GM19397 (cell line): Measurements from ENCODE around the gene HYAL4.
A peak's percentile ranks its signal among the peaks of the same experiment; 100 is the strongest.
"Not testable (repeated sequence)": the region's sequence is repeated elsewhere in the genome, so short reads cannot be mapped to it uniquely, and the experiment has no call there.

ENCODE experiments used
- ATAC-seq: cut with Tn5 transposase; IDR thresholded peaks from one replicate; pipeline ENCODE4 v1.9.1; 2021; ENCODE audit warnings: mild to moderate bottlenecking, moderate library complexity; ENCODE audit not compliant: unreplicated experiment

The HYAL4 gene, protein sequence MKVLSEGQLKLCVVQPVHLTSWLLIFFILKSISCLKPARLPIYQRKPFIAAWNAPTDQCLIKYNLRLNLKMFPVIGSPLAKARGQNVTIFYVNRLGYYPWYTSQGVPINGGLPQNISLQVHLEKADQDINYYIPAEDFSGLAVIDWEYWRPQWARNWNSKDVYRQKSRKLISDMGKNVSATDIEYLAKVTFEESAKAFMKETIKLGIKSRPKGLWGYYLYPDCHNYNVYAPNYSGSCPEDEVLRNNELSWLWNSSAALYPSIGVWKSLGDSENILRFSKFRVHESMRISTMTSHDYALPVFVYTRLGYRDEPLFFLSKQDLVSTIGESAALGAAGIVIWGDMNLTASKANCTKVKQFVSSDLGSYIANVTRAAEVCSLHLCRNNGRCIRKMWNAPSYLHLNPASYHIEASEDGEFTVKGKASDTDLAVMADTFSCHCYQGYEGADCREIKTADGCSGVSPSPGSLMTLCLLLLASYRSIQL

DNA sequence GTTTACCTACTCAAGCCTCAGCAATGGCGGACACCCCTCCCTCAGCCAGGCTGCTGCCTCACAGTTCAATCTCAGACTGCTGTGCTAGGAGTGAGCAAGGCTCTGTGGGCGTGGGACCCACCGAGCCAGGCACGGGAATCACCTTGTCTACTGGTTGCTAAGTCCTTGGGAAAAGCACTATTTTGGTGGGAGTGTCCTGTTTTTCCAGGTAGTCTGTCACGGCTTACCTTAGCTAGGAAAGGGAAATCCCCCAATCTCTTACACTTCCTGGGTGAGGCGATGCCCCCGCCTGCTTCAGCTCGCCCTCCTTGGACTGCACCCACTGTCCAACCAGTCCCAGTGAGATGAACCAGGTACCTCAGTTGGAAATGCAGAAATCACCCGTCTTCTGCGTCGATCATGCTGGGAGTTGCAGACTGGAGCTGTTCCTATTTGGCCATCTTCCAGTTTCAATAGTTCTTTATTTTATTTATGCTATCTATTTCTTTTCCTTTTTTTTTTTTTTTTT, at the start of gene HYAL4:
Gene HYAL4 (plus strand): TSS at position 458 of the 508 bp plus-strand sequence. CDS start 23,105 bp downstream, outside the sequence.
- no peak for ATAC-seq

DNA sequence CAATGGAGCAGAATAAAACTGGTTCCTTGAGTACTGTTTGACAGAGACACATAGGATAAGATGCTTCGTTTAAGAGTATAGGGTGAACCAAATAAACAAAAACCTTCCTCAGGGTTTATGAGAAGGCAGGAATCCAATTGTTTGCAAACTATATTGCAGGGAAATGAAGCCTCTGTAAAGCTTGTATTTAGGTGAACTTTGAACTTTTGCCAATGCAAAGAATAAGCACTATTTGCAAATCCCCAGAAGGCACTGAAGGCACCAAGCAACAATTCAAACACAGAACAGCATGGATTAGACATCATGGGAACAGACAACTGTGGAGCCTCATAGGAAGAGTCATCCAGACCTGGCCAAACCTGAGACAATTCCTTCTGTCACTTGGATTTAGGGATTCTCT, 49.1 kb upstream of the HYAL4 start:
- no peak for ATAC-seq

DNA sequence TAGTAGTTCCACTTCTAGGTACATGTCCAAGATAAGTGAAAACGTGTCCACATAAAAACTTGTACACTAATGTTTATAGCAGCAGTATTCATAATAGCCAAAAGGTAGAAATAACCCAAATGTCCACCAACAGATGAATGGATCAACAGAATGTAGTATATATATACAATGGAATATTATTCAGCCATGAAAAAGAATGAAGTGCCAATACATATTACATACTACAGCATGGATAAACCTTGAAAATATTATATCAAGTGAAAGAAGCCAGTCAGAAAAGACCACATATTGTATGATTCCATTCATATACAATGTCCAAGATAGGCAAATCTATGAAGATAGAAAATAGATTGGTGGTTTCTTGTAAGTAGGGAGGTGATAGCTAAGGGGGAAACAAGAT, 48.4 kb upstream of the HYAL4 start:
- no peak for ATAC-seq

DNA sequence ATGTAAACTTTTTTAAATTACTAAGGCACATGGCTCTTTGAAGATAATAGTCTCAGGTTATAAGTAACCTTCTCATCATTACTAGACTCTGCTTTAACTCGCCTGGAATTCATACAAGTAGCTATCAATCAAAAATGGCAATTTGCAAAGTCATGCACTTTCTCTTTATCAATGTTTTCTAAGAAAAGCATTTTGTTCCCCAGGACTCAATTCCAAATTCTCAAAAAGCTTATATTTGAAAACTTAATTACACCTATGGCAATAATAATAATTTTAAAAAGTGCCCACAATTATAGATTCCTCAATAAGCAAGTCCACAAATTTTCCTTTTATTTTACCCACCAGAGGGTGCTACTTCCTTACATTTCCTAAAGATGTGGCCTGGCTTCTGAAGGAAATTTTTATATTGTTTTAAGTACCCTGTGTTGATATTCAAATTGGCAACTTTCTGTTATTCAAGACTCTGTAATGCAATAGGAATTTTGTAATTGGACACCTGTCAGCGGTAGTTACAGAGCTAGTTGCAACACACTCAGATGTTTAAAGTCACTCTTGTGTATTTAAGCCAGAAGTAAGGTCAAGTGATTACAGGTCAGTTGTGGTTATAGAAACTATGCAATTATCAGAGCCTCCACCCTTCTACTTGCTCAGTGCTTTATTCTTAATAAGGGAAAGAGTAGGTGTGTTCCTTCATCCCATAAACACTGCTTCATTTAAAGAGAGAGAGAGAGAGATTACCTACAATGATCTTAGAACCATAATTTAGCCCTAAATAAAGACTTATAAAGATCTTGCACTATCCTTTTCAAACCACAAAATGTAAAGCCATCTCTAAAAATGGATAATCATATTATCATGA, 47.1 kb upstream of the HYAL4 start:
- no peak for ATAC-seq

DNA sequence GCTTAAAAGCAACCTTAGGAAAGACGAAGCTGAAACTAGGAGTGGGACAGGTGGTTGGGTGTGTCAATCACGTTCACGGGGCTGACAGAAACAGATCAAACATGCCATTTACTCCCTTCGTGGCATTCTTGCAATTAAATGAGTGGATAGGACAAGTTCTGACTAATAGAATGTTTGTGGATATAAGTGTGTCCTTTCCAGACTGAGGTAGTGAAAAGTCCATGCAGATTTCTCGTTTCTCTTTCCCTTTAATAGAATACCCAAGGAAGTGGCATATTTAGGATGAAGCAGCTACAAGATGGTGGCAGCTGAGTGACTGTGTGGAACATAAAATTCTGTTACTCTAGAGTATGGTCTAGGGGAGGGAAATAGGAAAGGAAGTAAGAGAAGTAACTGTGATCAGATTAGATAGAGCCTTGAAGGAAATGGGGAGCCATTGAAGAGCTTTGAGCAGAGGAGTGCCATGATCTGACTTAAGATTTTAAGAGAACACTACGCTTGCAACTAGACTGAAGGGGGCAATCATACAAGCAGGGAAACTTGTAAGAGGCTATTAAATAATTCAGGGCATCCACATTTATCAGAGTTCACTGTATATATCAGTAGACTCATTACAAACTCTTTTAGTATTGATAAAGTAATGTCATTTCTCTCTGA, 46.3 kb upstream of the HYAL4 start:
- no peak for ATAC-seq

DNA sequence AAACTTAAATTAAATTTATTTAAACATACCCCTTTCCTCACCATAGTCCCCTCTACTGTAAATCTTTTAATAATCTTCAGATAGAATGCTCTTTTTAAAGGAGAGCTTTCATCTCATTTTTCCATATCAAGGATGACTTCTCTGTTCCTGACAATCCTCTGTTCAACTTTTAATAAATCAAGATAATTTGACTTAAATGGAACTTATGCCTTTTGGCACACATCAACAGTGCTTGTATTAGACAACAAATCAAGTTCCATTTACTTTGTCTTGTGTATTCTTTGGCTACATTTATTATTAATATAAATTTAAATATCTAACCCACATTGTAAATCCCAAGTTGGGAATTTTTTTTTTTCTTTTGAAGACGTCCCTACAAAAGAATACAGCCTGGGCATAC, 42.7 kb upstream of the HYAL4 start:
- no peak for ATAC-seq

DNA sequence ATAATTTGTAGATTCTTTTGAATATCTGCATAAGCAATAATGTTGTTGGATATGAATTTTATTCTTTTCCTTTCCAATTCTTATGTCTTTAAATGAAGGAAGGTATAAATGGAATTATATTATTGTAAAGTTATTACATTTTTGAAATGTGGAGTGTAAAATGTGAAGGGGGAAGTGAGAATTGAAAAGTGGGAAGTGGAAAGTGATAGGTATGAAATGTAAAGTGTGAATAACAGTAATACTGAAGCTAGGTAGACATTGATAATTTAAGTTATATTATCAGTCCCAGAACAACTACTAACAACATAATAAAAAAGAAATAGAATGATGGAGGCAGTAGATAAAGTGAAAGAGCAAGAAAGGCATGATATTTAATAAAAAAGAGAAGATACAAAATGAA, 39.7 kb upstream of the HYAL4 start:
- ATAC-seq: no peak

DNA sequence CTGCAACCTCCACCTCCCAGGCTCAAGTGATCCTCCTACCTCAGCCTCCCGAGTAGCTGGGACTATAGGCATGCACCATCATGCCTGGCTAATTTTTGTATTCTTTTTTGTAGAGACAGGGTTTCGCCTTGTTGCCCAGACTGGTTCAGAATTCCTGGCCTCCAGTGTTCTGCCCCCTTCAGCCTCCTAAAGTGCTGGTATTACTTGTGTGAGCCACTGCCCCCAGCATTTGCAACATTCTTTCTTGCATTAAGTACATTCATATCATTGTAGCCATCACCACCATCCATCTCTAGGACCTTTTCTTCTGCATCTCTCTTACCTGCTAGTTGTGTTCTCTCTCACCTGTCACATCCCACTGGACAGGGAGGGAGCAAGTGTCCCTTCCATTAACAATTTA, 35.5 kb upstream of the HYAL4 start:
- ATAC-seq: no peak

DNA sequence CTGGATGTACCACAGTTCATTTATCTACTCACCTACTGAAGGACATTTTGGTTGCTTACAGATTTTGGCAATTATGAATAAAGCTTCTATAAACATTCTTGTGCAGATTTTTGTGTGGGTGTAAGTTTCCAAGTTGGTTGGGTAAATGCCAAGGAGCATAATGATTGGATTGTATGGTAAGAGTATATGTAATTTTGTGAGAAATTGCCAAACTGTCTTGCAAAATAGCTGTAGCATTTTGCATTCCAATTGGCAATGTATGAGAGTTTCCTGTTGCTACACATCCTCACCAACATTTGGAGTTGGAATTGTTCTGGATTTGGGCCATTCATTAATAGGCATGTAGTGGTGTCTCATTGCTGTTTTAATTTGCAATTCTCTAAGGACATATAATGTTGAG, 33.9 kb upstream of the HYAL4 start:
- no peak for ATAC-seq

DNA sequence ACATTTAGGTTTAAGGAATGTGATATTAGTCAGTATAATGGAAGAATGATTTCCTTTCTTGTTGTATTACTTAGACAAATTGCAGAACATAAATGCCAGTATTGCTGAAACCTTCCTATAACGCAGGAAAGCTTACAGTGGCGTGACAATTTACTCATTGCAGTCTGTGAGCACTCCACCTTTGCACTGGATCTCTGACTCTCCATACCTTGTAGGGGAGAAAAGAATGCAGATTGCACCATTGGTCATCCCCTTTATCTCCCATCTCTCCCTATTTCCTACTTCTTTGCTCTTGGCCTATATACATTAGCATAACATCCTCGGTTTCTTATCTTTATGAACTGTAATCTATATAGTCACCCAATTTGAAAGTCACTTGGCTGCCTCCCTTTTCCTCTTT, 28.1 kb upstream of the HYAL4 start:
- no peak for ATAC-seq

DNA sequence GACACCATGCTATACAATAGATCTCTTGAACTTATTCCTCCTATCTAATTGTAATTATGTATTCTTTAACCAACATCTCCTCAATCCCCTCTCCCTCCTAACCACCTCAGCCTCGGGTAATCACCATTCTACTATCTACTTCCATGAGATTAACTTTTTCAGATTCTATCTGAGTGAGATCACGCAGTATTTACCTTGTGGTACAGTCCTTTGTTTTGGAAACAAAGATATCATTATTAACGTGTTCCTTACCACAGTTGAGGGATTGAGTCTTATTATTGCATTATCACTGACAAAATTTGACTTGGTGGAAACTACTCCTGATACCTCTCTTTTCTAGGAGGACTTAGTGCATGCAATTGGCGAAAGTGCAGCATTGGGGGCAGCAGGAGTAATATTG, 26.0 kb upstream of the HYAL4 start:
- ATAC-seq: no peak

DNA sequence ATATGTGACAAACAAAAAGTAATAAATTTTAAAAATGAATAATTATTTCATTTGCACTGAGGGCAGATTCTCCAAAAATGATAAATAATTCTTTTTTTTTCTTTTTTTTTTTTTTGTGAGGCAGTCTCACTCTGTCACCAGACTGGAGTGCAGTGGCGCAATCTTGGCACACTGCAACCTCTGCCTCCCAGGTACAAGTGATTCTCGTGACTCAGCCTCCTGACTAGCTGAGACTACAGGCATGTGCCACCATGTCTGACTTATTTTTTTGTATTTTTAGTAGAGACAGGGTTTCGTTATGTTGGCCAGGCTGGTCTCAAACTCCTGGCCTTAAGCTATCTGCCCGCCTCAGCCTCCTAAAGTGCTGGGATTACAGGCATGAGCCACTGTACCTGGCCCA, 25.2 kb upstream of the HYAL4 start:
- ATAC-seq: not testable (repeated sequence)

DNA sequence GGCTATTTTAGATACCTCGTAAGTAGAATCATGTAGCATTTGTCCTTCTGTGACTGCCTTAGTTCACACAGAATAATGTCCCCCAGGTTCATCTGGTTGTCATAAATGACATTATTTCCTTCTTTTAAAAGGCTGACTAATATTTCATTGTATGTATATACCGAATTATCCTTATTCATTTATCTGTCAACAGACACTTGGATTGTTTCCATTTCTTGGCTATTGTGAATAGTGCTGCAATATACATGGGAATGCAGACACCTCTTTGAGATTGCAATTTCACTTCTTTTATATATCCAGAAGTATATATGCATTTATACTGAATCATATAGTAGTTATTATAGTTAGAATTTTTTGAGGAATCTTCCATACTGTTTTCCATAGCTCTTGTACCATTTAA, 24.1 kb upstream of the HYAL4 start:
- no peak for ATAC-seq

DNA sequence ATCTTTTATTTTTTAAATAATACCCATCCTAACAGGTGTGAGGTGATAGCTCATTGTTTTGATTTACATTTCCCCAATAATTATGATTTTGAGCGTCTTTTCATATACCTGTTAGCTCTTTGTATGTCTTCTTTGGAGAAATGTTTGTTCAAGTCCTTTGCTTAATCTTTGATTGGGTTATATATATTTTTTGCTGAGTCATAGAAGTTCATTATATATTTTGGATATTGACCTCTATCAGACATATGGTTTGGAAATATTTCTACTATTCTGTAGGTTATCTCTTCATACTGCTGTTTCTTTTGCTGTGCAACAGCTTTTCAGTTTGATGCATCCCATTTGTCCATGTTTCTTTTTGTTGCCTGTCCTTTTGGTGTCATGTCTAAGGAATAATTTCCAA, 23.6 kb upstream of the HYAL4 start:
- ATAC-seq: no peak

DNA sequence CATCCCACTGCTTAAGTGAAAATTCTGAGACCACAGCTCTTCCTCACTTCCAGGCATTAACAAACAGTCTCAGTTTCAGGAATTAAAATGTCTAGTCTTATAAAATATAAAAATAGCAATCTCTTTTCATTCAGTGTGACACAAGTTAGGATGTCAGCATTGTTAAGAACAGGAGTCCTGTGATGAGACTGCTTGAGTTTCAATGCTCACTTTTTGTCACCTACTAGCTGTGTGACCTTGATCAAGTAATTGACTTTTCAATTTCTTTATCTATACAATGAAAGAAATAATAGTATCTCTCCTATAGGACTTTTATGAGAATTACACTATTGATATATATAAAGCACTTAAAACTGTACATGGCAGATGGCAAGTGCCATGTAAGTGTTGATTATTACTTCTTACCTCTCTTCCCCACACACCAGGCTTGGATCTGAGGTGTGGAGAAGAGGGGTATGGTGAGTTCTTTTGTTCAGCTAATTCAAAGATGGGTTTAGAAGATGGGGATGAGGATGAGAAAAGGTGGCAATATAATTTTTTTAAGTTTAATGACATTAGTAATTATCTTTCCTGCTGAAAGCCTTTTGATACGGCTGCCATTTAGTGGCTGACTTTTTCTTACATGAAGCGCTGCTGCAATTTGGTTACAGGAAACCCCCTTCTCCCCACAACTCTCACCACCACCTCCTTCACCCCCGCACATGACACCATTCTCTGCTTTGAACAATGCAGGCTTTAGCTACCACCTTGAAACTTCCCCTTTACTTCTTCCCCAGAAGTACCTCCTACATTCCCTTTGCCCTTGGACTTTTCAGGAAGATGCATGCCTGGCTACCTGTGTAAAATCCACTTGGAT, 20.8 kb upstream of the HYAL4 start:
- ATAC-seq: peak; percentile 92

DNA sequence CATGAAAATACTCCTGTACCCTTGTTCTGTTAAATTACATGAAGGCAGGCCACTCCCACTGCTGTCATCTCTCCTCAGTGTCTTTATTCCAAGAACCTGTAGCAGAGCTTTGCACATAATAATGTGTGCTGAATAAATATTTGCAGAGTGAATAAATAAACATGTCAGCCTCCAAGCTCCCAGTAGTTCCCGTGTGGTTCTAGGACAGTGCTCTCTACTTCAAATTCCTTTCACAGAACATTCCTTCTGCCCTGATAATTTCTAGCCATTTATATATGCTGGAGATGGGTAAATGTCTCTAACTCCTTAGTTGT, 20.3 kb upstream of the HYAL4 start:
- no peak for ATAC-seq

DNA sequence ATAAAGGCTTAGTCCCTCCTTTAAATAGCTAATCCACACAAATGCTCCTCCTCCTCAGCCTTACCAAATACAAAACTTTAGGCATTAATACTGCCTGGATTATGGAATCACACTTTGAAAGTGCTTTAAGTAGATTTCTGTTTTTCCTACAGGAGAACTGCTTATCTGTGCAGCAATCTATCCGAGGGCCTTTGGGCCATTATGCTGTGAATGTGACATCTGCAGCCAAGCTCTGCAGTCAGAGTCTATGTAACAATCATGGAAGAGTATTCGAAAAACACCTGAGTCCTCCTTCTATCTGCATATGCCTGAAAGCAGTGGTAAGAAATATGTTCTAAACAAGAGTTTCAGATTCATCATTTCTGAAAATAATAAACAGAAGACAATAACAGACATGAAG, 16.2 kb upstream of the HYAL4 start:
- no peak for ATAC-seq

DNA sequence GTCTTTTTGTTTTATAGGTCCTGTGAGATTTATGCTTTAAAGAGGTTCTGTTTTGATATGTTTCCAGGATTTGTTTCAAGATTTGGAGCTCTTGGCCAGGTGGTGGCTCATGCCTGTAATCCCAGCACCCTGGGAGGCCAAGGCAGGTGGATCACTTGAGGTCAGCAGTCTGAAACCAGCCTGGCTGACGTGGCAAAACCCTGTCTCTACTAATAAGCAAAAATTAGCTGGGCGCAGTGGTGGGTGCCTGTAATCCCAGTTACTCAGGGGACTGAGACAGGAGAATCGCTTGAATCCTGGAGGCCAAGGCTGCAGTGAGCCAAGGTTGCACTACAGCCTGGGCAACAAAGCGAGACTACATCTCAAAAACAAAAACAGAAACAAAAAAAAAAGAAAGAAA, 8.3 kb upstream of the HYAL4 start:
- ATAC-seq: no peak

DNA sequence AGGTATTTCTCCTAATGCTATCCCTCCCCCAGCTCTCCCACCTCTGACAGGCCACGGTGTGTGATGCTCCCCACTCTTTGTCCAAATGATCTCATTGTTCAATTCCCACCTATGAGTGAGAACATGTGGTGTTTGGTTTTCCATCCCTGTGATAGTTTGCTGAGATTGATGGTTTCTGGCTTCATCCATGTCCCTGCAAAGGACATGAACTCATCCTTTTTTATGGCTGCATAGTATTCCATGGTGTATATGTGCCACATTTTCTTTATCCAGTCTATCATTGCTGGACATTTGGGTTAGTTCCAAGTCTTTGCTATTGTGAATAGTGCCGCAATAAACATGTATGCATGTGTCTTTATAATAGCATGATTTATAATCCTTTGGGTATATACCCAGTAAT, 5.9 kb upstream of the HYAL4 start:
- not testable (repeated sequence) for ATAC-seq

DNA sequence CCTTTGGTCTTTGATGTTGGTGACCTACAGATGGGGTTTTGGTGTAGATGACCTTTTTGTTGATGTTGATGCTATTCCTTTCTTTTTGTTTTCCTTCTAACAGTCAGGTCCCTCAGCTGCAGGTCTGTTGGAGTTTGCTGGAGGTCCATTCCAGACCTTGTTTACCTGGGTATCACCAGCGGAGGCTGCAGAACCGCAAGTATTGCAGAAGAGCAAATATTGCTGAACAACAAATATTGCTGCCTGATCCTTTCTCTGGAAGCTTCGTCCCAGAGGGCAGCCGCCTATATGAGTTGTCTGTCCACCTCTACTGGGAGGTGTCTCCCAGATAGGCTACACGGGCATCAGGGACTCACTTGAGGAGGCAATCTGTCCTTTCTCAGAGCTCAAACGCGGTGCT, 827 bp upstream of the HYAL4 start:
- not testable (repeated sequence) for ATAC-seq

DNA sequence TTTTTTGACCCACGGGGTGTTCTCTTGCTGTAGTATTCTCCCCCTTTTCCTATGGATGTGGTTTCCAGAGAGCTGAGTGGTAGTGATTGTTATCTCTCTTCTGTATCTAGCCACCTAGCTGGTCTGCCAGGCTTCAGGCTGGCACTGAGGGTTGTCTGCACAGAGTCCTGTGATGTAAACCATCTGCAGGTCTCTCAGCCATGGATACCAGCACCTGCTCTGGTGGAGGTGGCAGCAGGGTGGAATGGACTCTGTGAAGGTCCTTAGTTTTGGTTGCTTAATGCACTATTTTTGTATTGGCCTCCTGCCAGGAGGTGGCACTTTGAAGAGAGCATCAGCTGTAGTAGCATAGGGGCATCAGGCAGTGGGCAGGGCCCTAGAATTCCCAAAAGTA, 851 bp downstream of the HYAL4 start:
- no peak for ATAC-seq
